Measurements from ENCODE around the gene PGR.

The PGR gene

DNA sequence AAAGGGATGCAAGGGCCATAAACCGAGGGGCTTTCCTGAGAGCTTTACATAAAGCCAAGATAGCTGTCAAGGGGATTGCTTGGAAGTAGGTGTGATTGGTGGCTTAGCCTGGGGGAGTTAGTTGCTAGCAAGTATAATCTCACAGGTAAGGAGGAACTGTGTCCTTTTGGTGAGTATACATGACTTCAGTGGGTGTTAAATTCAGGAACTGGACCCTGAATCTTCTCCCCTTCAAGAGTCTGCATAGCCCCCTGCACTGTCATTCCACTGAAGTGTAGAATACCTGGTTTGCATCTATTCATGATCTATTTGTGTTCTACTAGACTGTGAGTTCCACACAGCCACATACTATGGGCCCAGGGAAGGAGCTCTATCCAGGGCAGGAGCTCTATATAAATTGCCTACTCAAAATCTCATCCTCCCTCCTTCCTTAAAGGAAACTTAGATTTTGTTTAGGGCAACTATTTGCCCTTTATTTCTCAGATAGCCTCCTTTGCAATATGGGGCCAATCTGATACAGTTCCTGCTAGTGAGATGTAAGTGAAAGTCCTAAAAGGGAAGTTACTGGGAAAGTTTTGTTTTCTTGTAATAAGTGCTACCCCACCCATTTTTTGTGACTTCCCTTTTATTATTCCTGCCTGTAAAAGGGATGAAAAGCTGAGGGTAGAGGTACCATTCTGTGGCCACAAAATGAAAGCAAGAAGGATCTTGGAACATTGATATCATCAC is 120.5 kb downstream of the PGR start:
- DNase-seq = no peak

DNA sequence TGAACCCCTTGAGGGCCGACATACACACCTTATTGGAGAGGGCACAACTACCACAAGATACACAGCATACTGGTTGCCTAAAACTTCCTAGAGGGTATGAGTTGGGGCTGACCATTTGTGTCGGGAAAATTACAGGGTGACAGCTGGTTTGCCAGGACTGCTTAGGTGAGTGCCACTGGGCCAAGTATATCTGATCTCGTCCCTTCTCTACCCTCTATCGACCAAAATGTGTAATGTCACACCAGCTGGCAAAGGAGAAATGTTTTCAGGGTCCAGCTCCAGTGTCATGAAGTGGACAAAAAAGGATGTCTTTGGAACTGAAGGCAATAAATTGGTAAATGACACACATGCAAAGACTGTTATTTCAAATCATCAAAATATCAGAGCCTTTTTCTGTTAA is 126.1 kb downstream of the PGR start:
- no peak for DNase-seq

DNA sequence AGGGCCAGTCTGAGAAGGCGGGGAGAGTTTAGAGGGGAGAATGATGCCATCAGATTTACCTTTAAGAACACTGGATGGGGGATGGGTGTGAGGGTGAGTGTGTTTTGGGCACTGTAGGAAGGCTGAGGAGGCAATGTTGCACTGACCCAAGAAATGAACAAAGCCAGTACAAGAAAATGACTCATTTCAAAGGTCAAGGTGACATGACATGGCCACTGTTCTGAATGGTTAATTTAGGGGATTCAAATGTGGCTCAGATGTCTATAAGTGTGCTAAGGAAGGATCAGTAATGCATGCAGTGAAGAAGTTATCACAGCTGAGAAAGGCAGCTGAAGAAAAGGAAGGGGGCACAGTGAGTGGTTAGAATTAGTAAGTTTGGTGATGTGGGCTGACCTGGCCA is 129.9 kb downstream of the PGR start:
- DNase-seq = no peak

DNA sequence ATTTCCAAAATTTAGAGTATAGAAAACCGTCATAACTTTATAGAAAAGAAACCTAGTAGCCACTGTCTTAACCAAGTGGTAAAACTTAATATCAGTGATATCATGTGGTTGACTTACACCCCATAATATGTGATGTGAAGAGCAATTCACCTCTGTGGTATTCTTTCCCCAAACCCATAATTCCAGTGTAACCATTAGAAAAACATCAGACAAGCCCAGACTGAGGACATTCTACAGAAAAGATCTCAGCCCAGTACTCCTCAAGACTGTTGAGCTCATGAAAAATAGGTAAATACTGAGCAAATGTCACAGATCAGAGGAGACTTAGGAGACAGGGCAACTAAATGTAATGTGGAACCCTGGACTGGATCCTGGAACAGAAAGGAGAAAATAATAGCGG is 134.6 kb downstream of the PGR start:
- DNase-seq = no peak

DNA sequence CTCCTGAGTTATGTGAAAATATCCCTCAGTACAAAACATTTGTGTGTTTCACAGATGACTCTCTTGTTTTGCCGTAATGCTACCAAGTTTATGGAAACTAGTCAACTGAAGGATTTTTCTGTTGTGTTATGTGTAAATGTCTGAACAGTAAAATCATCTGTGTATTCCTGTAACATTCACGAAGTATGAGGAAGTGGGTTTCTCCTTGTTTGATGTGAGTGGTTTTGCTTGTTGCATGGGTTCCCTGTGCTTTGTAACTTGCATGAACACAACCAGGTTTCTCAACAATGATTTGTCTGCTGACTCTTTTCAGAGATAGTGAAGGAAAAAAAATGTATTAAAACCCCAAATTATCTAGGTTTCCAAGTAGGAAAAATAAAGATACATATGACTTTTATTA is 138.1 kb downstream of the PGR start:
- no peak for DNase-seq

DNA sequence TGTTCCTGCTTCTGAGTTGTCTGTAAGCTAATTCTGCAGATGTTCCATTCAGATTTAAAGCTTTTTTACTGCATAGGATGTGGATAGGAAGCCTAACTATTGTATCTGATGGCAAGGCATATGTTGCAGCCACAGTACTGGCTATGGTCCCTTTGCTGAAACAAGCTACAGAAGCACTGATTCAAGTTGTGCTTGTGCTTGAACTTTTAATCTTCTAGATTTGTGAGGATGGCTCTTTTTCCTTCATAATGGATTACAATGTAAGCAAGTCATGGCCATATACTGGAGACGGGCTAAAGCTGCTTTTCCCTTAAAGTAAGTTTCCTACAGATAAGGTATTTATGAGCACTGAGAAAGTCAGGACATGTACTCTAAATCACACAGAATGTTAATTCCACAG is 138.7 kb downstream of the PGR start:
- DNase-seq = no peak

DNA sequence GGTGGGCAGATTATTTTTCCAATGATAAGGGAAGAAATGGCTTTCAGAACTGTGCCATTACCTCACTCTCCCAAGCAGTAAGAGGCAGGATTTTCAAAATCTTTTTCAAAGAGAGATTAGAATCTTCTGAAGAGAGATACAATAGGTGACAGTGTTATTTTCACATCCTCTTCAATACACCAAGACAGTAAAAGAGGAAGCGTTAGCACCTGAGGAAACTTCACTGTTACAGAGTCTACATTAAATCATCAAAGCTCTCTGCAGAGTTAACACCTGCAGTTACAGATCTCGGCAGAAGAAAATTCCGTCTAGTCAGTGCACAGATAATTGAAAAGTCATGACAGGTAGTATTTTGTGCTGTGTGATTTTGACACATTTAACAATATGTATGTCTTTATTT is 144.9 kb downstream of the PGR start:
- no peak for DNase-seq

DNA sequence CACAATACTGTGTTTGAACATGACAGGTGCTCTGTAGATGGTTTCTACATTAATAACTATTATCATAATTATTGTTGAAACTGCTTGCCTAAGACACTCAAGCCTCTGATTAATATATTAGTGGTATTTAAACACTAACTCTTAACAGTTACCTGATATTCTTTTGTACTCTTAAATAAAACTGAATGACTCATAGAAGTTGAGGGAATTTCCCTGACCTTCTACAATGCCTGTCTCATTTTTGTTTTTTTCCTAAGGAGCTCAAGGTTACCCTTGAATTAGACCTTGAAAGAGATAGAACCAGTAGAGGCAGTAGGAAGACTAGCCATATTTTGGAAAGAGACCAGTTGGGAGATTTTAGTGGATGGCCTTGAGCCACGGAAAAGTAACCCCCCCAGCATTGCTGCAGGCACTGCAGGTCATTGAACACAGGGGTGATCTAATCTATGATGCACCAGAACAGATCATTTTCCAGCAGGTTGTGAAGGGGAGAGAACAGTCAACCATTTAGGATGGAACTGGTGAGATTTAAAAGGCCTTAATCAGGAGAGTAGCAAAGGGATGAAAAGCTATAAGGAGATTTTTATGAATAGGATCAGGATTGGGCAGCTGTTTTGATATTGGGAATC is 148.3 kb downstream of the PGR start:
- no peak for DNase-seq

DNA sequence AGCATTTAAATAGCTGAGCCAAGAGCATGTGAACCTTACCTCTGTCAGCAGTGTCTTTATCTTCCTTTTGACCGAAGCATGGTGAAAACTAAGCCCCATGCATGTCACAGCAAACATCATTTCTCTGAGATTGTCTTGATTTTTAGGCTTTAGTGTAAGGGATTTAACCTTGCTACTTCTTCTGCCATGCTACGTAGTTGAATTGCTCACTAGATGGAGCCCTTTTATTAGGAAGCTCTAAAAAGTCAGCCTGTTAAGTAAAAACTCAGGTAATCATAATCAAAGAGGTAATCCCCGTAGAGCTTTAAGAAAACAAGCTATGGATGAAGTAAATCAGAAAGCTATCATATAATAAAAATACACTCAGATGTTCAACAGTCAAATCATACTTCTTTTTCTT is 149.5 kb downstream of the PGR start:
- DNase-seq = no peak
